H1 (cell line): ENCODE results near the gene LRRC55. TPM values are rescaled to one million over a fixed set of nuclear protein-coding genes. Genes with fewer than 3 reads are reported as not detected.

ENCODE experiments used
- CTCF ChIA-PET: fragments of 300-600 bp; sonication (Branson Sonifier 250); formaldehyde crosslinking; loops from one replicate; lab custom pipeline; 2021; ENCODE audit not compliant: partially characterized antibody; lab: Charles Lee
- POLR2A ChIA-PET: fragments of 300-600 bp; sonication (Branson Sonifier 250); formaldehyde crosslinking; loops from one replicate; lab custom pipeline; 2021; ENCODE audit warnings: inconsistent platforms; ENCODE audit not compliant: partially characterized antibody; lab: Charles Lee
- DNase-seq, 2 experiments: peaks; one replicate each; pipeline versions ENCODE4 v3.0.0 to v3.0.0-alpha.2; 2010 to 2022; ENCODE audit warnings: low spot score in 2 of 2, low read depth in 1 of 2, mixed read lengths in 1 of 2
- FAIRE-seq: peaks from 2 replicates; lab custom pipeline; 2011; peaks lifted over from hg19 to GRCh38; lab: Jason Lieb, UNC
- H2AFZ ChIP-seq: 2 replicates; pipeline ENCODE4 v1.8.1; 2012; ENCODE audit warnings: low read length, inconsistent platforms
- H2AK5ac ChIP-seq: 2 replicates; pipeline ENCODE4 v1.6.1; 2013; ENCODE audit warnings: low read depth, low read length
- H2BK120ac ChIP-seq: replicated peaks from 2 replicates; pipeline ENCODE3; 2013; ENCODE audit warnings: low read depth, low read length, inconsistent platforms
- H2BK12ac ChIP-seq: 2 replicates; pipeline ENCODE4 v1.6.1; 2013; ENCODE audit warnings: low read depth, low read length
- H2BK15ac ChIP-seq: 2 replicates; pipeline ENCODE4 v1.6.1; 2013; ENCODE audit warnings: low read length
- H2BK20ac ChIP-seq: 2 replicates; pipeline ENCODE4 v1.6.1; 2013; ENCODE audit warnings: low read length
- H2BK5ac ChIP-seq: 2 replicates; pipeline ENCODE4 v1.6.1; 2013; ENCODE audit warnings: low read depth, low read length
- H3K14ac ChIP-seq: 2 replicates; pipeline ENCODE4 v1.6.1; 2013; ENCODE audit warnings: inconsistent platforms; ENCODE audit not compliant: insufficient read length
- H3K18ac ChIP-seq: 2 replicates; pipeline ENCODE4 v1.6.1; 2013; ENCODE audit warnings: low read length; ENCODE audit errors: extremely low read depth
- H3K23ac ChIP-seq: 2 replicates; pipeline ENCODE4 v1.6.1; 2013; ENCODE audit warnings: inconsistent platforms; ENCODE audit not compliant: insufficient read length
- H3K23me2 ChIP-seq: 2 replicates; pipeline ENCODE4 v1.6.1; 2013; ENCODE audit warnings: low read depth, low read length
- H3K27ac ChIP-seq: 2 replicates; pipeline ENCODE4 v1.6.1; 2011; ENCODE audit warnings: low read depth, low read length, inconsistent platforms
- H3K27me3 ChIP-seq, 4 experiments: replicated peaks in 1 of 4; 1 replicate in 1 of 4; 2 replicates in 3 of 4; pipeline versions ENCODE4 v1.6.1 to v1.8.1; 2011 to 2013; ENCODE audit warnings: low read length in 3 of 4, mild to moderate bottlenecking in 3 of 4, inconsistent platforms in 2 of 4, mixed read lengths in 2 of 4, moderate library complexity in 1 of 4; ENCODE audit not compliant: control insufficient read depth in 3 of 4, insufficient read depth in 3 of 4; ENCODE audit errors: extremely low read depth in 1 of 4
- H3K36me3 ChIP-seq, 4 experiments: 2 replicates each; pipeline versions ENCODE4 v1.6.1 to v1.8.1; 2011 to 2013; ENCODE audit warnings: mild to moderate bottlenecking in 4 of 4, low read length in 3 of 4, moderate library complexity in 2 of 4, control low read depth in 1 of 4, inconsistent platforms in 1 of 4; ENCODE audit not compliant: insufficient read depth in 4 of 4, control insufficient read depth in 2 of 4
- H3K4ac ChIP-seq: replicated peaks from 2 replicates; pipeline ENCODE3; 2013; ENCODE audit warnings: low read length, low read depth, mixed read lengths, inconsistent platforms; ENCODE audit not compliant: insufficient read length
- H3K4me1 ChIP-seq, 4 experiments: replicated peaks in 1 of 4; 1 replicate in 1 of 4; 2 replicates in 3 of 4; pipeline versions ENCODE4 v1.6.1 to v1.8.1; 2011 to 2013; ENCODE audit warnings: low read length in 3 of 4, inconsistent platforms in 2 of 4, mixed read lengths in 1 of 4; ENCODE audit not compliant: insufficient read depth in 4 of 4, control insufficient read depth in 3 of 4
- H3K4me2 ChIP-seq, 2 experiments: 2 replicates each; pipeline versions ENCODE4 v1.6.1 to v1.8.1; 2011 to 2013; ENCODE audit warnings: low read depth in 2 of 2, low read length in 2 of 2, control low read depth in 1 of 2, inconsistent platforms in 1 of 2, mild to moderate bottlenecking in 1 of 2; ENCODE audit not compliant: insufficient read depth in 1 of 2
- H3K4me3 ChIP-seq, 4 experiments: fragments of 200-600, 300-600 bp in 1 of 4; sonication (generic), shearing (Covaris generic), sonication (Bioruptor Twin) in 1 of 4; 2 replicates each; pipeline versions ENCODE4 v1.5.1 to v1.8.1; 2011 to 2016; ENCODE audit warnings: low read length in 4 of 4, low read depth in 3 of 4, control low read depth in 2 of 4, inconsistent platforms in 2 of 4, mild to moderate bottlenecking in 2 of 4, mixed read lengths in 1 of 4, moderate library complexity in 1 of 4; ENCODE audit not compliant: insufficient read depth in 2 of 4; ENCODE audit errors: extremely low read depth in 1 of 4
- H3K56ac ChIP-seq: replicated peaks from 2 replicates; pipeline ENCODE3; 2013; ENCODE audit warnings: low read depth, mild to moderate bottlenecking, mixed read lengths, low read length, inconsistent platforms; ENCODE audit not compliant: insufficient read length
- H3K79me1 ChIP-seq: 2 replicates; pipeline ENCODE4 v1.6.1; 2013; ENCODE audit warnings: low read depth, low read length, control low read depth
- H3K79me2 ChIP-seq, 2 experiments: 2 replicates each; pipeline versions ENCODE4 v1.6.1 to v1.8.1; 2012 to 2013; ENCODE audit warnings: low read length in 2 of 2, mild to moderate bottlenecking in 2 of 2, inconsistent platforms in 1 of 2; ENCODE audit not compliant: insufficient read depth in 2 of 2, control insufficient read depth in 1 of 2
- H3K9ac ChIP-seq, 4 experiments: replicated peaks in 1 of 4; 1 replicate in 1 of 4; 2 replicates in 3 of 4; pipeline versions ENCODE4 v1.6.1 to v1.8.1; 2011 to 2013; ENCODE audit warnings: low read depth in 3 of 4, low read length in 3 of 4, control low read depth in 2 of 4, mild to moderate bottlenecking in 2 of 4, moderate library complexity in 2 of 4, inconsistent platforms in 1 of 4; ENCODE audit errors: extremely low read depth in 1 of 4
- H3K9me3 ChIP-seq, 2 experiments: 2 replicates each; pipeline versions ENCODE4 v1.6.1 to v1.8.1; 2012 to 2013; ENCODE audit warnings: mild to moderate bottlenecking in 2 of 2, moderate library complexity in 2 of 2, control low read depth in 1 of 2, inconsistent platforms in 1 of 2, low read depth in 1 of 2, low read length in 1 of 2, mixed read lengths in 1 of 2; ENCODE audit not compliant: insufficient read depth in 2 of 2
- H4K20me1 ChIP-seq, 2 experiments: replicated peaks in 1 of 2; 2 replicates each; pipeline versions ENCODE3 to v1.8.1; 2011 to 2013; ENCODE audit warnings: inconsistent platforms in 2 of 2, low read length in 2 of 2, mild to moderate bottlenecking in 1 of 2; ENCODE audit not compliant: insufficient read depth in 2 of 2, control insufficient read depth in 1 of 2
- H4K5ac ChIP-seq: 2 replicates; pipeline ENCODE4 v1.6.1; 2013; ENCODE audit warnings: low read length, low read depth, mixed read lengths, inconsistent platforms; ENCODE audit not compliant: insufficient read length
- H4K8ac ChIP-seq: 2 replicates; pipeline ENCODE4 v1.8.0; 2013; ENCODE audit warnings: mild to moderate bottlenecking, moderate library complexity, low read length, inconsistent platforms; ENCODE audit not compliant: insufficient read depth; ENCODE audit errors: extremely low read depth
- H4K91ac ChIP-seq: replicated peaks from 2 replicates; pipeline ENCODE3; 2013; ENCODE audit warnings: low read length, mixed read lengths, inconsistent platforms; ENCODE audit not compliant: insufficient read length
- ATF2 ChIP-seq: IDR thresholded peaks from 2 replicates; pipeline ENCODE4 v1.6.1; 2012; ENCODE audit warnings: low read length, inconsistent platforms
- BACH1 ChIP-seq: IDR thresholded peaks from 2 replicates; pipeline ENCODE4 v1.6.1; 2012; ENCODE audit warnings: low read length, improper control_type of control experiment
- CBX5 ChIP-seq: fragments of 300-800, 300-1000 bp; sonication (generic); IDR thresholded peaks from 2 replicates; pipeline ENCODE4 v1.7.1; 2016; ENCODE audit warnings: antibody characterized with exemption, low read length, low read depth
- CTCF ChIP-seq, 3 experiments: IDR thresholded peaks; 1 replicate in 2 of 3; 2 replicates in 1 of 3; pipeline versions ENCODE4 v1.5.1 to v1.6.1; 2011; ENCODE audit warnings: low read length in 3 of 3, mild to moderate bottlenecking in 3 of 3, inconsistent platforms in 2 of 3, low read depth in 1 of 3, moderate library complexity in 1 of 3; ENCODE audit not compliant: insufficient read depth in 1 of 3; ENCODE audit errors: control extremely low read depth in 1 of 3
- EGR1 ChIP-seq: IDR thresholded peaks from 2 replicates; pipeline ENCODE4 v1.6.1; 2011; ENCODE audit warnings: low read depth, low read length, borderline replicate concordance
- GTF2F1 ChIP-seq: IDR thresholded peaks from 2 replicates; pipeline ENCODE4 v1.6.1; 2012; ENCODE audit warnings: low read depth, low read length, improper control_type of control experiment, borderline replicate concordance
- HDAC2 ChIP-seq, 2 experiments: fragments of 300-600 bp in 1 of 2; sonication (generic) in 1 of 2; IDR thresholded peaks; 2 replicates each; pipeline ENCODE4 v1.6.1; 2011 to 2012; ENCODE audit warnings: low read depth in 2 of 2, low read length in 2 of 2, mild to moderate bottlenecking in 2 of 2, moderate library complexity in 2 of 2, borderline replicate concordance in 1 of 2, inconsistent platforms in 1 of 2
- SP1 ChIP-seq: IDR thresholded peaks from 2 replicates; pipeline ENCODE4 v1.6.1; 2011; ENCODE audit warnings: low read depth, low read length
- SP4 ChIP-seq: IDR thresholded peaks from 2 replicates; pipeline ENCODE4 v1.6.1; 2012; ENCODE audit warnings: low read length, inconsistent platforms
- TEAD4 ChIP-seq: IDR thresholded peaks from 2 replicates; pipeline ENCODE4 v1.6.1; 2012; ENCODE audit warnings: low read depth, low read length, inconsistent platforms, mixed read lengths
- WGBS, 2 experiments: shearing (Covaris generic) in 1 of 2; methylation state at CpG; one replicate each; pipeline versions ENCODE4 v1.1.6 to v1.1.7; 2013 to 2015; ENCODE audit warnings: low lambda C conversion rate in 2 of 2, mixed read lengths in 2 of 2, inconsistent platforms in 1 of 2, low coverage in 1 of 2, missing lambda C conversion rate in 1 of 2; ENCODE audit not compliant: insufficient replicate concordance in 2 of 2, insufficient coverage in 1 of 2, insufficient read length in 1 of 2; ENCODE audit errors: extremely low coverage in 1 of 2, missing lambda C conversion rate in 1 of 2; 5-methylcytosine and 5-hydroxymethylcytosine counted together
- polyA plus RNA-seq, 7 experiments: library from polyadenylated mRNA; depleted of rRNA in 3 of 7; stranded (reverse) in 5 of 7; unstranded in 2 of 7; fragments of >200 nt in 5 of 7; fragments of 200-250 nt in 2 of 7; gene quantifications; 1 replicate in 5 of 7; 2 replicates in 1 of 7; 4 replicates in 1 of 7; pipeline versions ENCODE4 v1.2.1 to v1.2.3, GENCODE V29; 2011 to 2013; ENCODE audit warnings: missing spikeins in 2 of 7, mixed read lengths in 2 of 7
- total RNA-seq: library from RNA; stranded (reverse); fragmentation: NEBNext Ultra II Directional; extraction: Animal tissue kit (Norgen Biotek cat#: 25700); gene quantifications from 2 replicates; pipeline ENCODE4 v1.2.1, GENCODE V29; 2021

Gene LRRC55
- total and polyA plus RNA-seq, 2 of the 8 experiments (the other 6 are each of a cell fraction or from before 2014, with no cell fraction given) = 0.62 to 1.1 TPM

GRCh38 chr11:57155400-57155799 lies 26.4 kb upstream of the LRRC55 start:
- H2BK15ac ChIP-seq = no peak overlapping the region
- H4K5ac ChIP-seq = no peak overlapping the region
- WGBS, 2 experiments = 100% methylated on average over 1 of the region's 1 CpG; no CpG with 5 or more reads in 1 of the 2 experiments
- no peaks in the 10 kb centered on the region for H3K79me1 ChIP-seq
- H3K27ac ChIP-seq = no peak overlapping the region
- H3K56ac ChIP-seq = no peak overlapping the region
- peak overlapping the region in 1 of 4 experiments; percentile 11; a peak in 1 of 8 replicates for H3K4me3 ChIP-seq
- H2BK120ac ChIP-seq = no peak overlapping the region
- no peaks in the 10 kb centered on the region for H3K36me3 ChIP-seq
- peak overlapping the region; percentile 69 for H3K14ac ChIP-seq
- no peak for DNase-seq
- H3K18ac ChIP-seq = no peak overlapping the region
- H2BK5ac ChIP-seq = no peak overlapping the region
- H3K23me2 ChIP-seq = no peaks in the 10 kb centered on the region; the same call in 1 of the 2 replicates
- no peak overlapping the region for H2AFZ ChIP-seq
- peak overlapping the region; percentile 85; the same call in 1 of the 2 replicates for H2BK12ac ChIP-seq
- no peaks in the 10 kb centered on the region for H3K9me3 ChIP-seq
- H3K4ac ChIP-seq = no peak overlapping the region
- no peaks in the 10 kb centered on the region for H3K79me2 ChIP-seq
- H3K9ac ChIP-seq = no peak overlapping the region
- no peak for FAIRE-seq
- no peaks in the 10 kb centered on the region for H4K20me1 ChIP-seq
- H3K4me2 ChIP-seq = peak overlapping the region in 1 of 2 experiments; percentile 30; a peak in 1 of 4 replicates
- CTCF ChIA-PET = interaction anchor here (1.0 to 5.1 kb wide), 5 partner anchors 8 to 94 kb away, joined by 3 to 35 read pairs (median 9); no protein-coding TSS in a partner anchor
- H2BK20ac ChIP-seq = no peak overlapping the region
- POLR2A ChIA-PET = no interaction called here
- H3K27me3 ChIP-seq = peaks cover 0 to 2% (median under 1%) of the 10 kb centered on the region in 4 experiments; a peak in 3 of 7 replicates
- no peak overlapping the region for H3K23ac ChIP-seq
- no peak overlapping the region for H4K8ac ChIP-seq
- no peak overlapping the region for H2AK5ac ChIP-seq
- H3K4me1 ChIP-seq = peaks cover 3 to 12% (median 7%) of the 10 kb centered on the region in 4 experiments
- no peak overlapping the region for H4K91ac ChIP-seq
- no peak for TF ChIP-seq SP4
- TF ChIP-seq TEAD4 = no peak
- TF ChIP-seq BACH1 = no peak
- no peak for TF ChIP-seq SP1
- no peak for TF ChIP-seq HDAC2 (IDR thresholded peaks at IDR 0.05; ENCODE audit: borderline replicate concordance in 1 of 2, low read depth in 2 of 2, low read length in 2 of 2)
- TF ChIP-seq CBX5 = no peak
- no peak for TF ChIP-seq EGR1
- no peak for TF ChIP-seq ATF2
- TF ChIP-seq GTF2F1 = no peak
- no peak for TF ChIP-seq CTCF (IDR thresholded peaks at IDR 0.05; ENCODE audit: control extremely low read depth in 1 of 3, insufficient read depth in 1 of 3, low read depth in 1 of 3, low read length in 3 of 3)
